ENCODE measurements around the gene FRAS1.

The FRAS1 gene

DNA sequence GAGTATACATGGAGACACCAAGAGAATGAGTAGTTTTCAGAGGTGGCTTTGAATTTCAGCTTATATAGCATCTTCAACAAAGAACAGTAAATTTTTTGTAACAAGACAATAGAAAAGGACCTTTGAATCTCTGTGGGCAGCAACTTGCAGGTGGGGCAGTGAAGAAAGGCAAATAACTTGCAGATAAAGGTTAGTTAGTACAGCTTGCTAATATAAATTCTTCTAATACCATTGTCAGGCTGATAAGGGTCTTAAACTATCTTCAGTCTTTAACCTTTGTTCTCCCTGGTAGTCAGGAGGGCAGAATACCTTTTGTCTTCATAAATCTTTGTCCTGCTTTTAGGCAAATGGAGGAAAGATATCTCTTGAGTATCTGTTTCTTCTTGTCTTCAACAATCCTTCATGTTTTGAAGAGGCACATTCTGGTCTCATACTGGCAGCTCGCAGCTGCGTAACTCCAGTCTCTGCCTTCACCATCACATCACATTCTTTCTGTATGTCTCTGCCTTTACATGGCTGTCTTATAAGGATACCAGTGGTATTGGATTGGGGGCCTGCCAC lies 510.5 kb downstream of the FRAS1 start:
- TF ChIP-seq, protein P1, sequence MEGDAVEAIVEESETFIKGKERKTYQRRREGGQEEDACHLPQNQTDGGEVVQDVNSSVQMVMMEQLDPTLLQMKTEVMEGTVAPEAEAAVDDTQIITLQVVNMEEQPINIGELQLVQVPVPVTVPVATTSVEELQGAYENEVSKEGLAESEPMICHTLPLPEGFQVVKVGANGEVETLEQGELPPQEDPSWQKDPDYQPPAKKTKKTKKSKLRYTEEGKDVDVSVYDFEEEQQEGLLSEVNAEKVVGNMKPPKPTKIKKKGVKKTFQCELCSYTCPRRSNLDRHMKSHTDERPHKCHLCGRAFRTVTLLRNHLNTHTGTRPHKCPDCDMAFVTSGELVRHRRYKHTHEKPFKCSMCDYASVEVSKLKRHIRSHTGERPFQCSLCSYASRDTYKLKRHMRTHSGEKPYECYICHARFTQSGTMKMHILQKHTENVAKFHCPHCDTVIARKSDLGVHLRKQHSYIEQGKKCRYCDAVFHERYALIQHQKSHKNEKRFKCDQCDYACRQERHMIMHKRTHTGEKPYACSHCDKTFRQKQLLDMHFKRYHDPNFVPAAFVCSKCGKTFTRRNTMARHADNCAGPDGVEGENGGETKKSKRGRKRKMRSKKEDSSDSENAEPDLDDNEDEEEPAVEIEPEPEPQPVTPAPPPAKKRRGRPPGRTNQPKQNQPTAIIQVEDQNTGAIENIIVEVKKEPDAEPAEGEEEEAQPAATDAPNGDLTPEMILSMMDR (IDR thresholded peaks at IDR 0.05; ENCODE audit: borderline replicate concordance, control extremely low read depth, extremely low read depth, insufficient read depth, missing control alignments), result no peak
- in situ Hi-C loops (cut with MboI; ENCODE audit: low sequenced_read_pairs, unreplicated experiment), result no loop called here
- no peak for DNase-seq (ENCODE audit: low spot score)

DNA sequence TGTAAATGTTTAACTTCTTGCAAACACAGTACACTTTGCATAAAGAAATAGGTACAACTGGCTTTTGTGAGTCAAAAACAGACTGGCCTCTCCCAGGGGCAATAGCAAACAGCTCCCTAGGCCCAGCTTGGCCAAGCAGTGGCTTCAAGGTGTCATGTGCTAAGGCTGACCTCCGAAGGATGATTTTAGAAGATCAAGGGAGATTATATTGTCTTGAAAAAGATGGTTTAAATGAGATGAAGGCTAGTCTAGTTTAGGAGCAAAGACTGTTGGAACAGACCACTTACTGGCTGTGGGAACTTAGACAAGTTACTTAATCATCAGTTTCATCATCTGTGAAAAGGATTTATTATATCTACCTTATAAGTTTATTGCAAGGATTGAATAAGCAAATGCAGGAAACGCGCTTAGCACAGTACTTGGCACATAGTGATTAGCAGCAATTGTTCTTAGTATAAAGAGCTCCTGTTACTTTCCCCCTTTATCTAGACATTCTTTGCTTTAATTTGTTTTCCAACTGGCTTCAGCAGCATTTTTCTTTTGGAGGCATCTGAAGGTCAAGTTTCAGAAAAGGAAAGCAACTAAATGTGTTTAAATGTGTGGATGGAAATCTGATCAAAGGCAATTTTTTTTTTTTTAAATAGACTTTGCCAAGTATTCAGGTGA lies 511.6 kb downstream of the FRAS1 start:
- in situ Hi-C loops (cut with MboI; ENCODE audit: low sequenced_read_pairs, unreplicated experiment), result no loop called here
- TF ChIP-seq, protein P1 (IDR thresholded peaks at IDR 0.05; ENCODE audit: borderline replicate concordance, control extremely low read depth, extremely low read depth, insufficient read depth, missing control alignments), result no peak
- no peak for DNase-seq (ENCODE audit: low spot score)

- TF ChIP-seq, protein P1 (IDR thresholded peaks at IDR 0.05; ENCODE audit: borderline replicate concordance, control extremely low read depth, extremely low read depth, insufficient read depth, missing control alignments), result no peak
- DNase-seq (ENCODE audit: low spot score), result no peak
- in situ Hi-C loops (cut with MboI; ENCODE audit: low sequenced_read_pairs, unreplicated experiment), result no loop called here
Measured at GRCh38 chr4:78569306-78569821, 512.2 kb downstream of the FRAS1 start.

- in situ Hi-C loops (cut with MboI; ENCODE audit: low sequenced_read_pairs, unreplicated experiment), result no loop called here
- DNase-seq (ENCODE audit: low spot score), result no peak
Measured at GRCh38 chr4:78570117-78570516, 513.0 kb downstream of the FRAS1 start.

DNA sequence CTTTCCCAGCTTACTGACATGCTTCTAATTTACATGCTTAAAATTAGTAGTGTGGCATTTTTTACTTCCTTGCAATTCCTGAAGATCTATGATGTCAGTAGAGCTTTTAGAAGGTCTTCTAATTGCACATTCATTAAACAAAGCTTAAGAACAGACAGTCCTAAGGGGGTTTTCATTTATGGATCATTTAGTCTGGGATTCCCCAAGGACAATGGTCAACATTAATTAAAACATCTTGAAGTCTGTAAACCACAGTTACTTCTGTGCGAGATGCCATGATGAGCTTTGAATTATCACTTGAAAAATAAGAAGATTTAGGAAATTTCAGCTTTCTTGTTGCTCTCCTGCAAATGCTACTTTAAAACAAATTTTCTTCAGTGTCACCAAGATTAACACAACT lies 514.7 kb downstream of the FRAS1 start:
- DNase-seq (ENCODE audit: low spot score), result no peak
- TF ChIP-seq, protein P1 (IDR thresholded peaks at IDR 0.05; ENCODE audit: borderline replicate concordance, control extremely low read depth, extremely low read depth, insufficient read depth, missing control alignments), result no peak
- in situ Hi-C loops (cut with MboI; ENCODE audit: low sequenced_read_pairs, unreplicated experiment), result no loop called here

More at GRCh38 chr4:78570117-78570516, 513.0 kb downstream of the FRAS1 start:
- TF ChIP-seq, protein P1 (IDR thresholded peaks at IDR 0.05; ENCODE audit: borderline replicate concordance, control extremely low read depth, extremely low read depth, insufficient read depth, missing control alignments), result no peak

DNA sequence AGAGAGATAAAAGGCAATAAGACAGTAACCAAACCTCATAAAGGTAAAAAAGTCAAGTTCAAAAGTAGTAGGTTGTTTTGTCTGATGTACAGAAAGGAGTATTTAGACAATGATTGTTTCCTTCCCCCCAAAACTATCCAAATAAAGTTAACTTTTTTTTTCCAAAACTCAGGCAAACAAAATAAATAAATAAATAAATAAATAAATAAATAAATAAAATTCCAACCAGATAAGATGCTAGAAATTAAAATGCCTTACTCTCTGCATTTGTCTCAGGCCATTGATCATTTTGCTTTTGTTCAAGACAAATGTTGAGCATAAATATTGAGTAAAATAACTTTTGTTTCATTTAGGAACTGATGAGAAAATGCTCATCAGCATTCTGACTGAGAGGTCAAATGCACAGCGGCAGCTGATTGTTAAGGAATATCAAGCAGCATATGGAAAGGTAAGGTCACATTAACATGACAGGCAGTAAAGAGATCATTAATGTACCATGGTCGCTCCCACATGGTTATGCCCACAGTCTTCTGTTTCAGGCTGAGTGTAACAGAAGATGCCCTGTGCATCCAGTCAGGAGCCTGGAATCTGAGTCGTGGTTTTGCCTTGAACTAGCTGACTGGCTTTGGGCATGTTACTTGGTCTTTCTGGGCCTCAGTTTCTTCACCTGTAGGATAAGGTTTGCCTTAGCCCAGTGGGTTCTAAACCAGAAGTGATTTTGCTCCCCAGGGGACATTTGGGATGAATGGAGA lies 521.7 kb downstream of the FRAS1 start:
- in situ Hi-C loops (cut with MboI; ENCODE audit: low sequenced_read_pairs, unreplicated experiment), result no loop called here
- TF ChIP-seq, protein P1 (IDR thresholded peaks at IDR 0.05; ENCODE audit: borderline replicate concordance, control extremely low read depth, extremely low read depth, insufficient read depth, missing control alignments), result no peak
- DNase-seq (ENCODE audit: low spot score), result no peak

All from GM13976 (cell line).